Ovary (tissue), 3 donors: Measurements from ENCODE around the gene MACIR.

Experiments
- CTCF ChIP-seq, 3 donors: fragments of 450-650 bp in 2 of 3; fragments of 200-600 bp in 1 of 3; IDR thresholded peaks; one replicate each; pipeline versions ENCODE4 v1.5.1 to v1.8.0; 2016 to 2022; ENCODE audit warnings: antibody characterized with exemption in 3 of 3, mild to moderate bottlenecking in 1 of 3
- POLR2A ChIP-seq: fragments of 450-650 bp; IDR thresholded peaks from one replicate; pipeline ENCODE4 v1.6.1; 2017; ENCODE audit warnings: antibody characterized with exemption, mild to moderate bottlenecking, moderate library complexity
- donor health status: DM: no; HTN: no; CAD: no.

DNA sequence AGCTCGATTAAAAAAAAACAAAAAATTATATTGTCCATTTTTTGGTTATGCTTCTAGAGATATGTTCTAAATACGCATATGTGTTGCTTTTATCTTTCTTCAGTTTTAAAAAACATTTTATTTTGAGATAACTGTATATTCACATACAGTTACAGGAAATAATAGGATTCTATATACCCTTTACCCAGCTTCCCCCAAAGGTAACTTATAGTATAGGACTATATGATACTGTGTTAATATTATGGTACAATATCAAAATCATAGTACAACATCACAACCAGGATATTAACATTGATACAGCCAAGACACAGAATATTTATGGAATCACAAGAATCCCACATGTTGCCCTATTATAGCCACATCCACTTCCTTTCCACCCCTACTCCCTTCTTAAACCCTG lies 9.5 kb upstream of the MACIR start:
- TF ChIP-seq POLR2A, result no peak
- no peak for TF ChIP-seq CTCF (IDR thresholded peaks at IDR 0.05)
